ENCODE data around the gene RGS18.

DNA sequence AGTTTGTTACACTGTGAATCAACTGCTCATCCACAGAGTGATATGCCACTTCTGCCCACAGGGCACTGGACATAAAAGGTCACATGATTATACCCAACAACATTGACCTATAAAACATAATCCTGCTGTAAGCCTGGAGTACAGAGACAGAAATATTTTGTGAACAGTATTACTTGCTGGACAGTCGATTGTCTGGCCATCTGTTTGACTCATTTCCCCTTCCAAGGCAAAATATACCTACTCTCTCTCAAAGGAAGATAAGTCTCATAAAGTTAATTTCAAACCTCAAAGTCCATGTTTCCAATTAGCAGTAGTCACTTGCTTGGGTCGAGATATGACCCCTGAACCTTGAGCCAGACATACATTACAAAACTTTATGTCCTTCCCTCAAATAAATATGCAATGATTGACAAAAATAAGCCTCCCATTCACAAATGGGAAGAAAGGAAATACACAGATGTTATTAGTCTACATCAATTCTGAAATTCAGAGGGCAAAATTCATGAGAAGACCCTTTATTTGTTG lies 39.3 kb upstream of the RGS18 start:
- TF ChIP-seq, protein P1, sequence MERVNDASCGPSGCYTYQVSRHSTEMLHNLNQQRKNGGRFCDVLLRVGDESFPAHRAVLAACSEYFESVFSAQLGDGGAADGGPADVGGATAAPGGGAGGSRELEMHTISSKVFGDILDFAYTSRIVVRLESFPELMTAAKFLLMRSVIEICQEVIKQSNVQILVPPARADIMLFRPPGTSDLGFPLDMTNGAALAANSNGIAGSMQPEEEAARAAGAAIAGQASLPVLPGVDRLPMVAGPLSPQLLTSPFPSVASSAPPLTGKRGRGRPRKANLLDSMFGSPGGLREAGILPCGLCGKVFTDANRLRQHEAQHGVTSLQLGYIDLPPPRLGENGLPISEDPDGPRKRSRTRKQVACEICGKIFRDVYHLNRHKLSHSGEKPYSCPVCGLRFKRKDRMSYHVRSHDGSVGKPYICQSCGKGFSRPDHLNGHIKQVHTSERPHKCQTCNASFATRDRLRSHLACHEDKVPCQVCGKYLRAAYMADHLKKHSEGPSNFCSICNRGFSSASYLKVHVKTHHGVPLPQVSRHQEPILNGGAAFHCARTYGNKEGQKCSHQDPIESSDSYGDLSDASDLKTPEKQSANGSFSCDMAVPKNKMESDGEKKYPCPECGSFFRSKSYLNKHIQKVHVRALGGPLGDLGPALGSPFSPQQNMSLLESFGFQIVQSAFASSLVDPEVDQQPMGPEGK (CRISPR knock-in tag; IDR thresholded peaks at IDR 0.05; ENCODE audit: borderline replicate concordance): no peak
- TF ChIP-seq ZNF8 (CRISPR knock-in tag; IDR thresholded peaks at IDR 0.05): no peak
- no peak for TF ChIP-seq ZC3H10 (CRISPR knock-in tag; IDR thresholded peaks at IDR 0.05)
- TF ChIP-seq BACH2 (CRISPR knock-in tag; IDR thresholded peaks at IDR 0.05; ENCODE audit: borderline replicate concordance): no peak

Measured in SK-N-SH treated with all-trans-retinoic acid at 6 μM for 48 hours (cell line).